GM19463 (cell line): ENCODE measurements around the gene JPH4.
"Not testable (repeated sequence)": the region's sequence is repeated elsewhere in the genome, so short reads cannot be mapped to it uniquely, and the experiment has no call there.

Experiments
- ATAC-seq: cut with Tn5 transposase; IDR thresholded peaks from one replicate; pipeline ENCODE4 v1.9.1; 2021; ENCODE audit warnings: mild to moderate bottlenecking, moderate library complexity; ENCODE audit not compliant: unreplicated experiment

JPH4 gene

DNA sequence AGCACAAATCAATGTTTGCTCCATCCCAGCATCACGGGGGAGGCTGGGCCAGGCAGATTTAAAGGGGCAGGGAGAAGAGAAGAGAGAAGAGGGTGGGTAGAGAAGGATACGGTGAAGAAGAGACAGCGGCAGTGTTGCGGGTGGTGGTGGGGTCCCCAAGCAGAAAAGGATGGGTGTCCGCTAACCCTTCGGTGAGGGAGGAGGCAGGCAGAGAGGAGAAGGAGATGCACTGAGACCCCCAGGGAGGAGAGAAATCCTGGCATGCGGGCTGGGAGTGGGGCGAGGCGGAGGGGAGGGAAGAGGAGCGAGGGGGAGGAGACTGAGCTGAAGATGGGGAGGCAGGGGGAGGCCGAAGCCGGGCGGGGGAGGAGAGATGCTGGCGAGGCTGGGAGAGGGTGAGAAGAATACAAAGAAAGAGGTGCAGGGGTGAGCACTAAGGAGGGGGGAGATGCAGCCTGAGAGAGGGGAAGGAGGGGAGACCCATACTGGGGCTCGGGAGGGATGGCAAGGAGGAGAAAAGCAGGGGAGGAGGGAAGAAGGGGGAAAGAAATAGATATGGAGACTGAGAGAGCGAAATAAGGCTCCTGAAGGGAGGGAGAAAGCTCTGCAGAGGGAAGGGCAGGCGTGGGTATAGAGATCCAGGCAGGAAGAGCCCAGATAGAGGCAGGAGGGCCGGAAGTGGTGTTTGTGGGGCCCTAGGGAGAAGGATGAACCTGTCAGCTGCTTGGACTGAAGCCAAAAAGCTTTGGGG lies at the start of gene JPH4:
TSS of gene JPH4 (minus strand) at position 231 of the 751 bp plus-strand sequence. CDS start 1,337 bp downstream, outside the sequence.
- no peak for ATAC-seq

DNA sequence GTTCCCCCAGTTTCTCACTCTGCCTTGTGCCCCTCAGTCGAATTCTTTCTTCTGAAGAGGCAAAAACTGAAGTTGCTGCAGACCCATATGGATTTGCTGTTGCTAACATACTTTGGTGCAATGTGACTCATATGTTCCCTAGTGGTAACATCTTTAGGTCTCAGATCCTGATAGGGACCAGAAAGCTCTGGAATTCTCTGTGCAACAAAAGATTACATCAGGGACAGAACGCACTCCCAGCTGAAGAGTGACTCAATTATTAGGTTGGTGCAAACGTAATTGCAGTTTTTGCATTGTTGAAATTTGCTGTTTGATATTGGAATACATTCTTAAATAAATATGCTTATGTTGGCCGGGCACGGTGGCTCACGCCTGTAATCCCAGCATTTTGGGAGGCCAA lies 49.4 kb upstream of the JPH4 start:
- no peak for ATAC-seq

DNA sequence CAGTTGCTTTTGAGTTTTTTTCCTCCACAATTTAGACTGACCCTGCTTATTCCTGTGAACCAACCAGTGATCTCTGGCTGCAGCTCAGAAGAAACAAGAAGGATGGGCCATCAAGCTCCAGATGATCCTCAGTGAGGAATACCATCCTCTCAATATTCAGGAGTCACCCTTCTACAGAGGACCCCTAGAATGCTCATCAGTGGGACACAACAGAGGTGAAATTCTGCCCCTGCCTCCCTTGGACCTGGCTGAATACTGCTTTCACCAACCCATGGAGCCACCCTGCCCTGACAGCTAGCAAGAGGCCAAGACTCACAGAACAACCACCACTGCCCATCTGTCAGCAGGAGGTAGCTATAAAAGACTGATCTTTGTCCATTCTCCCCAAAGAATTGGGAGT lies 48.4 kb upstream of the JPH4 start:
- no peak for ATAC-seq

DNA sequence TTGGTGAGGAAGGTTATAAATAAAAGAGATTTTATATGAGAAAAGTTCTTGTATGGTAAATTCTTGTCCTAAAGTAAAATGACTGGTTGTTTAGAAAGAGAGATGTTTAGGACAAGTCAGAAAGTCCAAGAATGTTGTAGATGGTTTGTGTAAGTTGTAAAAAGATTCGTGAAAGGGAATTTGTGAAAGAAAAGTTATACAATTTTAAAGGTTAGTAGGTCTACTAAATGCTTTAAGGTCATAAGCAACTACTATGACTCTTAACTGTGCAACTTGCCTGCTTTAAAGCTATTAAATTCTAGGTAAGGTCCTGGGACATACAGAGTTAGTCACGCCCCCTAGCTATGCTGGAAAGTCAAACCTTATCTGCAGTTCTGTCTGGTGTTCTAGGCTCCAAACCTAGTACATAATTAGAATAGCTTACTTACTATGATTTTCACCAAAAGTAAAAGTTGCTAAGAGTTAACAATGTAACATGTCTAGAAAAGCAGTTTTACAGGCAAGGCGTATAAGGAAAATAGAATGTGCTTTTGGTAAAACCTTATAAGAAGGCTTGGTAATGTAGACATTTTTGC lies 46.3 kb upstream of the JPH4 start:
- no peak for ATAC-seq

DNA sequence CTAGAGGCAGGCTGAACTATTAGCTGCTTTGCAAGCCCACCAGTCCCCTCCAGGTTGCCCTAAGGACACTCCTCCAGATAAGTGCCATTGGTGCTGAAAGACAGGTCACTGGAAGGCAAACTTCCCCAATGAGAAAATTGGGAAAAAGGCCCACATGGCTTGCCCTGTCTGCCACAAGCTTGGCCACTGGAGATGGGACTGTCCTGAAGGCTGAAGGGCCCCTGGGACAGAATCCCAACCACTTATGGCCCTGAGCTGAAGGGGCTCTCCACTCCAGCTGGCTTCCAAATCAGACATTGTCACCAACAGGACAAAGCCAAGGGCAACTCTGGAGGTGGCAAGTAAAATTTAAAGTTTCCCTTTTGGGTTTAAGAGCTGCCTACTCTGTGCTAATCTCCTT lies 45.4 kb upstream of the JPH4 start:
- no peak for ATAC-seq

DNA sequence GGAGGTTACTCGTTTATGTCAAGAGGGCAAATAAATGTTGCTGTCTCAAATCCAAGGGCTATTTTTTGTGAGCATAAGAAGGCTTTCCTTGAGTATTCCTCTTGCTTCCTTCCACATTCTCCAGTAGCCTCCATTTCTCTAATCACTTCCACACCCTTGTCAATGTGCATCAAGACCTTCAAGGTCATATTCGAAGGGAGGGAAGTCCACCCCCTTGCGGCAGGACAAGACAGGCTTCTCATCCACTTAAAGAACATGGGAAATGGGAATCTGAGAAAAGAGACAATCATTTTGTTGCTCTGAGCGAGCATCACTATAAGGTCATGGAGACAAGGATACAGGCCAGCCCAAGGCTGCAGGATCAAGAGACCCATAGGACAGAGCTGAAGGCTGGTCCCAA lies 44.4 kb upstream of the JPH4 start:
- ATAC-seq = no peak

DNA sequence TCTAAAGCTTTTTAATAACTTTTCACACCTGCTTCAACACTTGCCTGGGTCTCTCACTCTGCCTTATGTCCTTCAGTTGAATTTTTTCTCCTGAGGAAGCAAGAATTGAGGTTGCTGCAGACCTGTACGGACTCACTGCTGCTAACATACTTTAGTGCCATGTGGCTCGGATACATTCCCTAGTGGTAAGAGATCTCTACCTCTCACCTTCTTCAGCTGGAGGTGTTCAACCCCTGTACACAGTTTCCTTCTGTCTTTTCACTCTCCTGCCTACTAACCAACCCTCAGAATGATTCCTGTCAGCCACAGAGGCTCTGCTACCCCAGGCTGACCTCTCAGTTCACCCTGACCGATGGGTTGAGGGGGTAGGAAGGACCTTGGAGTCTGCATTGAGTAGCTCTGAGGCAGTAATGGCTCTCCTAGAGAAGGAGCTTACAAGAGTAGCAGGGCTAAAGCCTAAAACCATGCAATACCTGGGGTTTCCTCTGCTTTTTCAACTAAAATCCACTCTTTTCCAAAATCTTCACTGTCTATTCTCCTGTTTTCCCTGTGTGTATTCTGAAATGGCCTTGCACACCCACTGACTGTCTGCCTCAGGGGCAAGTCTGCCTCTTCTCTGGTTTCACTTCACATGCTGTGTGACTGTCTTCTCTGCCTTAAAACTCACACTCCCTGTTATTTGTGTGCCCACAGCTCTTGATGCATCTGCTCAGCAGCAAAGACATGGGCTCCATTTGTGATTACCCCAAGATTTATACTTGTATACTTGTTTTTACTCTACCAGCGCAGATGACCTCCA lies 43.5 kb upstream of the JPH4 start:
- no peak for ATAC-seq

DNA sequence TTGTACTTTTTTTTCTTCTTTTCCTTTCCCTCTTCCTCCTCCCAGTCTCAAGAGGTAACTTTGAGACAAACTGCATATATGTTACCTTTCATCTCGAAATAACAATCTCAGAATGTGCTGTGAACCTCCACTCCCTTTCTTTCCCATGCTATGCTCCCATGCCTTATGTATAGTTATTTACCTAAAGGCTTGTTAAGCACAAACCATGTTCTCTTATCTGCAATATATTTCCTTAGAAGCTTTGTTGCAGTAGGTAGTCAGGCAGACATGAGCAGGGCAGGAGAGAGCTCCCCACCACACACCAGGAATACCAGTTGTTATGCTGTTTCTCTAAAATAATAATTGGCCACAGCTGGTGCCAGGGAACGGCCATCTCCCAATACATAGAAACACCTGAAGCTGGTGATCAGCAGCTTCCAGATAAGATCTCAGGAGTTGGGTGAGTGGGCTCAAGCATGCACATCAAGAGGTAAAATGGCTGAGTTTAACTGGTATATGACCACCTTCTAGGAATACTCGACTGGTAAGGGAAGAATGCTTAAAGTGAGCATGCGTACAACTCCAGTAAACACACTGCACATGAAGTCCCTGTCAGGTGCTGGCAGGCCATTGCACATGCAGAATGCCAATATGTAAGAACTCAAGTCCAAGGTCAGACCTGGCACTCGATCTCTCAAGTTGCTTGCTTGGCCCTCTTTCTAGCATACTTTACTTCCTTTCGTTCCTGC lies 42.8 kb upstream of the JPH4 start:
- no peak for ATAC-seq

DNA sequence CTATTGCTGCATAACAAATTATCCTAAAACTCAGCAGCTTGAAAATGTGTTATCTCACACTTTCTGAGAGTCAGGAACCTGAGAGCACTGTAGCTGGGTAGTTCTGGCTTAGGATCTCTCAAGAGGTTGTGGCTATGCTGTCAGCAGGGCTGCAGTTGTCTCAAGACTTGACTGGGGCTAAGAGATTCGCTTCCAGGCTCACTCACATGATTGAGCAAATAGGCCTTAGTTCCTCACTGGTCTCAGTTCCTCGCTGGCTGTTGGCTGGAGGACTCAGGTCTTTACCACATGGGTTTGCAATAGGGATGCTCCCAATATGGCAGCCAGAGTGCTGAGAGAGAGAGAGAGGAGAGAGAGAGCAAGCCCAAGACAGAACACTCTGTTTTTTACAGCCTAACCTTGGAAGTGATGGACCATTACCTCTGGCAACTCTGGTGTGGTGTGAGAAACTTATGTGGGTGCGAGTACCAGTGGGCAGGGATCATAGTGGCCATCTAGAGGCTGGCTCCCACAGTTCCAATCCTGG lies 41.6 kb upstream of the JPH4 start:
- no peak for ATAC-seq

DNA sequence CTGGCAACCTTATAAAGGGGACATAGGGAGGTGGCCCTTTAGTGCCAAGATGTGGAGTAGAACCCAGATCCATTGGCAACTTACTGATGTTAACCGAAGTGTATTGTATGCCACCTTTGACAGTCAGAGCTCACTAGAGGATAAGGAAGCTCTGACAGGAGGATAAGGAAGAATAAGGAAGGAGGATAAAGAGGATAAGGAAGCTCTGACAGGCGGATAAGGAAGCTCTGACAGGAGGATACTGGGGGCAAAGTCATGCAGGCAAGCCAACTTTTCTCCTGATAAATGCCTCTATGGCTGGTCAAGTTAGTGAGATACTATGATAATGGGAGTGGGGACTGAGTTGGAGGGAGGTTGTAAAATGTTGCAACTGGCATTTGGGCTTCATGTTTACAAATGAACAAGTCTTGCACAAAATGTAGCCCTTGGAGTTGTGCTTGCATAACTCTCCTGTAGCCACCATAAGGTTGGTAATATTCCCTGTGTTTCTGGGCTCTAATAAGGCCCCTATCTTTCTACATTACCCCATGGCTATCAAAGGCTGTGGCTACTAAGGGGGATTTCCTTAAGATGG lies 39.9 kb upstream of the JPH4 start:
- ATAC-seq = no peak

DNA sequence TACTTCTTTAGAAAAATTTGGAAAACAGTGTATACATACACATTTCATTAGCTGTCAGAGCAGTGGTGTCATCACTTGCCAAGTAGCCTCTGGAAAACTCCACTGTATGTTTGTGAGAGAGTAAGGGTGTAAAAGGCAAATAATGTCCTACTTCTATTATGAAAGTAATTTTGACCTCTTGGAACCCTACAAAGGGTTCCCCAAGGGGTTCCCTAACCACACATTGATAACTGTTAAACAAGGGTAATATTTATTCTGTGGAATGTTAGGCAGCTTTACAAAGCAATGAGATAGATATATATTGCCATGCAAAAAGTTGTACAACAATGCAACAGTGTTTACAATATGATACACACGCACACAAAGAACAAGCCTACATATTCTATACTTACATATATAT lies 38.9 kb upstream of the JPH4 start:
- ATAC-seq = no peak

DNA sequence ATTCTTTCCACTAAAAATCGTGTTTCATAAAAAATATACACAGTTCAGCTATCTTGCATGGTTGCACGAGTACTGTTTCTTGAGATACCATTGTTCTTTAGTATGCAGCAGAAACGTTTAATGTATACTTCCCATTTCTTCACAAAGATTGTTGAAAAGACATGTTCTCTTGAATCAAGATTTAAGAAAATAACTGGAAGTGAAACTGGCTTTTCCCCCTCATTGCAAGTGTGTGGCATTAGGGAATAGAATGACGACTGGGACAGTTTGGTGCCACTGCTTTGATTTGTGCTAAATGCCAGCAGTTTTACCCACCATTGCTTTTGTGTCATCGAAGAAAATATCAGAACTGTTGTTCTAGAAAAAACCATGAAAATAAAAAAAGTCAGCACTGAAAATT lies 37.3 kb upstream of the JPH4 start:
- ATAC-seq = no peak

DNA sequence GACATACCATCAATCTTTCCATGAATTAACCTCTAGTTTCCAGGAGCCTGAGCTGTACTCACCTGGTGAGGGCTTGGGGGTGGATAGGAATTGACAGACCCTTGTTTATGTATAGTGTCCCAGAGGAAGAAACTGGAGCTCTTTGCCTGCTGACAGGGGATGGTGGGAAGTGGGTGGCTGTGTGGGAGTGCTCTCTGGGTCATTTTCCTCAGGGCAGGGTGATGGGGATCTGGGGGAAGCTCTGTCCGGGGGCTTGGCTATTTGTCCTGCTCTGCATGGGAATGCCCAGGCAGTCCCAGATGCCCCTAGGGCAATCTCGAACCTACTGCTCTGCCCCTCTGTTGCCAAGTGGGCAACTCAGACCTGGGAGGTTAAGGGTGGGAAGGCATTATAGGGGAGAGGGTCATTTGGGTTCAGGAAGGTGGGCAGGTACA lies 35.8 kb upstream of the JPH4 start:
- ATAC-seq = no peak

DNA sequence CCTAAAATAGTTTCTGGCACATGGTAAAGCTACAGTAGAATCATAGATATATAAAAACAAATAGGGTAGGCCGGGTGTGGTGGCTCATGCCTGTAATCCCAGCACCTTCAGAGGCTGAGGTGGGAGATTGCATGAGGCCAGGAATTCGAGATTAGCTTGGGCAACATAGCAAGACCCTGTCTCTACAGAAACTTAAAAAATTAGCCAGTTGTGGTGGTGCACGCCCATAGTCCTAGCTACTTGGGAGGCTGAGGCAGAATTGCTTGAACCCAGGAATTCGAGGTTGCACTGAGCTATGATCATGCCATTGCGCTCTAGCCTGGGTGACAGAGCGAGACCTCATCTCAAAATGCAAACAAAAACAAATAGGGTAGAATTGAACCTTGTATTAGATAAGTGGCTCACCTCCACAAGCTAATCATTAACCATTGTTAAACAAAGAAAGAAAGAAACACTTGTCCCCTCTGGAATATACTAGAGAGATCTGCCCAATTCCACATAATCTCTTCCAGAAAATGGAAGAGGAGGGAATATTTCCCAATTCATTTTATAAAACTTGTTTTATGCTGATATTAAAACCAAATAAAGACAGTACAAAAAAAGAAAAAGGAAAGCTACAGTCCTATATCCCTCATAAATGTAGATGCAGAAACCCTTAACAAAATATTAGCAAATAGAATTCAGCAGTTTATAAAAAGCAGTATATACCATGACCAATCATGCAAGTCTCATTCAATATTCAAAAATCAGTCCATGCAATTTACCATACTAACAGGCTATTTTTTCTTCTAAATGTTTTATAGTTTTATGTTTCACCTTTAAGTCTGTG lies 34.9 kb upstream of the JPH4 start:
- ATAC-seq = no peak

DNA sequence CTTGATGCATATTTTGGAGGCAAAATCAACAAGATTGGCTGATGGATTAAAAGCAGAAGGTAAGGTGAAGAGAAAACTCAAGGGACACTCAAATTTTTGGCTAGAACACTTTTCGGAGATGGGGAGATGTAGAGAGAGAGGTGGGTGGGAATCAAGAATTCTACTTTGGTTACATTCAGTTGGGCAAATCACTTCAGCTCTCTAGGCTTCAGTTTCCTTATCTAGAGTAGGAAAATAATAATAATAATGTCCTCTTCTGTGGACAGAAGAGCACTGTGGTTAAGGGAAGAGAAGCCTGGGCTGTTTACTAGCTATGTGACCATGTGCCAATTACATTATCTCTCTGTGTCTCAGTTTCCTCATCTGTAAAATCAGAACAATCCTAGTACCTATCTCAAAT lies 34.2 kb upstream of the JPH4 start:
- no peak for ATAC-seq

DNA sequence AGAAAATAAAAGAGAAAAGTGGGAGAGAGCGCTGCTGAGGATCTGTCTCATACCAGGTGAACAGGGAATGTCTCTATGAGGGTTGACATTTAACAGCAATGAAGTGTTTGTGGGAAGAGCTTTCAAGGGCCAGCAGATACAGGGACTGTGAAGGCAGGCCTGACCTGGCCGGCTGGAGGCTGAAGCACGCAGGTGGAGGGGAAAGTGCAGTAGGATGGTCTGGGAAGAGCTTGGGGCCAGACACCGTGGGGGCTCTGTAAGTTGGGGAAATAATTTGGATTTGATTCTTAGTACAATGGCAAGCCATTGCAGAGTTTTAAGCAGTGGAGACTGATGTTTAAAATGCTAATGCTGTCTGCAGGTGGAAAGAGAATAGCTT lies 33.8 kb upstream of the JPH4 start:
- no peak for ATAC-seq

DNA sequence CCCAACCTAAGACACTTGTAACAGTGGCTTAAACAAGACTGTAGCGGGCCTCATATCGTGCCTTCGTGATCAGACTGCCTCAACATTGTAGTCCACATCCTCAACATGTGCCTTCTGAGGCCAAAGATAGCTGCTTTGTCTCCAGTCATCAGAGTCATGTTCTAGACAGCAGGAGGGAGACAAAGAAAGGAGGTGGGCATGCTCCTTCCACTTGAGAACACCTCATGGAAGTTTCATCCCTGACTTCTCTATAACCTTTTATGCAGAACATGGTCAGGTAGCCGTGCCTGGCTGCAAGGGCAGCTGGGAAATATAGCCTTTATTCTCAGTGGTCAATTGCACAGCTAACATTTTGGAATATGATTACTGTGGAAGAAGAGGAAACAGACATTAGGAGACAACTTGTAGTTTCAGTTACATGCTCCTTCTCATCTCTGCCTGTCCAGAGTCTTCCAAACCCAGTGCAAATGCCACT lies 32.3 kb upstream of the JPH4 start:
- ATAC-seq = no peak

DNA sequence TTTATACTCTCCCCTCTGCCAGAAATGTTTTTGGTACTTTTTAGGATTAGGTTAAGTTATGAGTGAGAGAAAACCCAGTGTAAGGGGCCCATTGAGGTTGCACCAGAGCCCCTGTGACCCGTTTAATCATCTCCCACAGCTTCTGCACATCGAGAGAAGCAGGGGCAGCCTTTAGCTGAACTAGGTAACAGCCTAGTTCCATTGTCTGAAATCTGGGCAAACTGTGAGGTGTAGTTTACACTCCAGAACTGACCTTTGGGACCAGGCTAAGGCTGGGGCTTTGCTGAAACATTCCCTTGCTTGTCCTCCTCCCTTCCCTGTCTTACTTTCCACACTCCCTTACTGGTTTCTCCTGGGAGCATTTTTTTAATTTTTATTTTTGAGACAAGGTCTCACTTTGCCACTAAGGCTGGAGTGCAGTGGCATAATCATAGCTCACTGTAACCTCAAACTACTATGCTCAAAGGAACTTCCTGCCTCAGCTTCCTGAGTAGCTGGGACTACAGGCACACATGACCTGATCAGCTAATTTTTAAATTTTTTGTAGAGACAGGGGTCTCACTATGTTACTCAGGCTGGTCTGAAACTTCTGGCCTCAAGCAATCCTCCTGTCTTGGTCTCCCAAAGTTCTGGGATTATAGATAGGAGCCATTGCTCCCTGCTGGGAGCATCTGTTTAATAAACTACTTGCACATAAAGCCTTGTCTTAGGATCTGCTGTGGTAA lies 31.7 kb upstream of the JPH4 start:
- ATAC-seq = no peak

DNA sequence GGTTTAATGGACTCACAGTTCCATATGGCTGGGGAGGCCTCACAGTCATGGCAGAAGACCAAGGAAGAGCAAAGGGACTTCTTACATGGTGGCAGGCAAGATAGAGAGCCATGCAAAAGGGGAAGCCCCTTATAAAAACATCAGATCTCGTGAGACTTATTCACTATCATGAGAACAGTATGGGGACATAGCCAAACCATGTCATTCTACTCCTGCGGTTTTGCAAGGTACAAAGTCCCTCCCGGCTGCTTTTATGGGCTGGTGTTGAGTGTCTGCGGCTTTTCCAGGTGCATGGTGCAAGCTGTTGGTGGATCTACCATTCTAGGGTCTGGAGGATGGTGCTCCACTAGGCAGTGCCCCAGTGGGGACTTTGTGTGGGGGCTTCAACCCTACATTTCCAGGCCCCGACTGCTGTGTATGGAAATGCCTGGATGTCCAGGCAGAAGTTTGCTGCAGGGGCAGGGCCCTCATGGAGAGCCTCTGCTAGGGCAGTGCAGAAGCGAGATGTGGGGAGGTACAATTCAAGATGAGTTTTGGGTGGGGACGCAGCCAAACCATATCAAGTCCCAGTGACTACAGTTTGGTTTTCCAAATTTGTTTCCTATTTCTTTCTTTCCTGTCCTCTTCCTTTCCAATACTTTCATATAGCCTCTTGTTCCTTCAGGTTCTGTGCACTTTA lies 31.0 kb upstream of the JPH4 start:
- ATAC-seq = not testable (repeated sequence)
